Neural progenitor cell (in vitro differentiated cells): ENCODE data around the gene HCST. TPM values are rescaled to one million over a fixed set of nuclear protein-coding genes. Genes with fewer than 3 reads are reported as not detected.

ENCODE experiments used
- DNase-seq: peaks from one replicate; pipeline ENCODE4 v3.0.0-alpha.2; 2016; ENCODE audit warnings: low spot score
- H2AFZ ChIP-seq: fragments of 200-600 bp; sonication (generic); replicated peaks from 2 replicates; pipeline ENCODE4 v1.6.1; 2016; ENCODE audit warnings: antibody characterized with exemption
- H3F3A ChIP-seq: fragments of 200-600 bp; sonication (generic); 2 replicates; pipeline ENCODE4 v1.6.1; 2016; ENCODE audit warnings: antibody characterized with exemption, low read depth
- H3K27ac ChIP-seq: fragments of 200-600 bp; sonication (generic); 2 replicates; pipeline ENCODE4 v1.5.1; 2016; ENCODE audit warnings: mild to moderate bottlenecking
- H3K27me3 ChIP-seq: fragments of 200-600 bp; sonication (generic); 2 replicates; pipeline ENCODE4 v1.6.1; 2016; ENCODE audit warnings: mild to moderate bottlenecking, moderate library complexity
- H3K36me3 ChIP-seq: fragments of 200-600 bp; sonication (generic); 2 replicates; pipeline ENCODE4 v1.5.1; 2016
- H3K4me1 ChIP-seq: fragments of 200-600 bp; sonication (generic); 2 replicates; pipeline ENCODE4 v1.6.1; 2016; ENCODE audit warnings: mixed run types
- H3K4me2 ChIP-seq: fragments of 200-600 bp; sonication (generic); 2 replicates; pipeline ENCODE4 v1.6.1; 2016
- H3K4me3 ChIP-seq: fragments of 200-600 bp; sonication (generic); 2 replicates; pipeline ENCODE4 v1.5.1; 2016
- H3K79me2 ChIP-seq: fragments of 200-600 bp; sonication (generic); 2 replicates; pipeline ENCODE4 v1.6.1; 2016; ENCODE audit warnings: low read depth
- H3K9ac ChIP-seq: fragments of 200-600 bp; sonication (generic); 2 replicates; pipeline ENCODE4 v1.6.1; 2016
- H3K9me3 ChIP-seq: fragments of 200-600 bp; sonication (generic); 2 replicates; pipeline ENCODE4 v1.5.1; 2016; ENCODE audit warnings: low read depth
- H4K20me1 ChIP-seq: fragments of 200-600 bp; sonication (generic); 2 replicates; pipeline ENCODE4 v1.6.1; 2016; ENCODE audit warnings: low read depth
- H3K27ac Mint-ChIP-seq: 3 replicates; pipeline ENCODE4 v1.8.0; 2021; ENCODE audit warnings: mixed read lengths
- H3K27me3 Mint-ChIP-seq: 2 replicates; pipeline ENCODE4 v1.8.0; 2022; ENCODE audit warnings: low read depth, mild to moderate bottlenecking, inconsistent platforms, moderate library complexity, mixed read lengths; ENCODE audit not compliant: insufficient read depth
- H3K36me3 Mint-ChIP-seq: 3 replicates; pipeline ENCODE4 v1.8.0; 2021; ENCODE audit warnings: mixed read lengths
- H3K4me1 Mint-ChIP-seq: 3 replicates; pipeline ENCODE4 v1.8.0; 2021; ENCODE audit warnings: mixed read lengths
- H3K4me3 Mint-ChIP-seq: 3 replicates; pipeline ENCODE4 v1.8.0; 2021; ENCODE audit warnings: mild to moderate bottlenecking, moderate library complexity, mixed read lengths
- H3K9me3 Mint-ChIP-seq: 3 replicates; pipeline ENCODE4 v1.8.0; 2020; ENCODE audit warnings: mixed read lengths
- CTCF ChIP-seq: fragments of 200-600 bp; sonication (generic); IDR thresholded peaks from 2 replicates; pipeline ENCODE4 v1.5.1; 2017; ENCODE audit warnings: antibody characterized with exemption, mild to moderate bottlenecking
- EZH2 ChIP-seq: fragments of 200-600 bp; sonication (generic); IDR thresholded peaks from 2 replicates; pipeline ENCODE4 v1.6.1; 2017; ENCODE audit warnings: antibody characterized with exemption, mild to moderate bottlenecking, moderate library complexity
- EZH2phosphoT487 ChIP-seq: fragments of 200-600 bp; sonication (generic); IDR thresholded peaks from 2 replicates; pipeline ENCODE4 v1.6.1; 2017; ENCODE audit warnings: antibody characterized with exemption
- total RNA-seq: library from RNA; depleted of rRNA; stranded (reverse); fragments of >200 nt; gene quantifications from 2 replicates; pipeline ENCODE4 v1.2.3, GENCODE V29; 2015; ENCODE audit warnings: low replicate concordance

Gene HCST
- total RNA-seq, 1 donor from 2014 or later = not detected

GRCh38 chr19:35887197-35887596, 15.1 kb upstream of the HCST start:
- Histone ChIP-seq H3K9me3 (no peaks in the 10 kb centered on the region), H4K20me1 (no peaks in the 10 kb centered on the region), H3K4me2 (no peak overlapping the region), H3K4me1 (no peaks in the 10 kb centered on the region), H3K27ac (no peak overlapping the region), H3K9ac (no peak overlapping the region), H3K79me2 (no peaks in the 10 kb centered on the region), H2AFZ (no peak overlapping the region), H3K36me3 (no peaks in the 10 kb centered on the region), H3K4me3 (no peak overlapping the region), H3K27me3 (no peaks in the 10 kb centered on the region), H3F3A (no peaks in the 10 kb centered on the region)
- DNase-seq = no peak
- H3K4me1 Mint-ChIP-seq = no peaks in the 10 kb centered on the region
- no peak overlapping the region for H3K27ac Mint-ChIP-seq
- H3K36me3 Mint-ChIP-seq = peaks cover 17% of the 10 kb centered on the region
- peaks cover 2% of the 10 kb centered on the region for H3K27me3 Mint-ChIP-seq
- no peaks in the 10 kb centered on the region for H3K9me3 Mint-ChIP-seq
- TF ChIP-seq CTCF = no peak
- no peak for TF ChIP-seq EZH2phosphoT487
- TF ChIP-seq EZH2 = no peak
- H3K4me3 Mint-ChIP-seq = no peak overlapping the region

GRCh38 chr19:35888398-35888797, 13.9 kb upstream of the HCST start:
- no peak overlapping the region for H3K27ac Mint-ChIP-seq
- H3K4me1 Mint-ChIP-seq = no peaks in the 10 kb centered on the region
- no peaks in the 10 kb centered on the region for H3K9me3 ChIP-seq
- no peak overlapping the region for H3K27ac ChIP-seq
- no peak for DNase-seq
- H3K4me2 ChIP-seq = no peak overlapping the region
- H3K9ac ChIP-seq = no peak overlapping the region
- H4K20me1 ChIP-seq = no peaks in the 10 kb centered on the region
- H3K9me3 Mint-ChIP-seq = no peaks in the 10 kb centered on the region
- no peaks in the 10 kb centered on the region for H3K4me1 ChIP-seq
- no peak for TF ChIP-seq EZH2phosphoT487
- TF ChIP-seq EZH2 = no peak
- no peak for TF ChIP-seq CTCF
- peak overlapping the region; percentile 68 for H3K4me3 Mint-ChIP-seq
- H3K27me3 ChIP-seq = no peaks in the 10 kb centered on the region
- H3F3A ChIP-seq = no peaks in the 10 kb centered on the region
- no peak overlapping the region for H2AFZ ChIP-seq
- H3K4me3 ChIP-seq = no peak overlapping the region
- H3K36me3 Mint-ChIP-seq = peaks cover 19% of the 10 kb centered on the region
- peaks cover 2% of the 10 kb centered on the region for H3K27me3 Mint-ChIP-seq
- no peaks in the 10 kb centered on the region for H3K79me2 ChIP-seq
- no peaks in the 10 kb centered on the region for H3K36me3 ChIP-seq

GRCh38 chr19:35889370-35890112, 12.8 kb upstream of the HCST start:
- H3K27me3 Mint-ChIP-seq = peaks cover 2% of the 10 kb centered on the region
- H2AFZ ChIP-seq = no peak overlapping the region
- H3K36me3 ChIP-seq = no peaks in the 10 kb centered on the region
- H3K9me3 Mint-ChIP-seq = no peaks in the 10 kb centered on the region
- peaks cover 19% of the 10 kb centered on the region for H3K36me3 Mint-ChIP-seq
- H3K27me3 ChIP-seq = no peaks in the 10 kb centered on the region
- no peak overlapping the region for H3K27ac ChIP-seq
- H3K4me2 ChIP-seq = no peak overlapping the region
- TF ChIP-seq EZH2 = no peak
- TF ChIP-seq EZH2phosphoT487 = no peak
- no peak for TF ChIP-seq CTCF
- no peaks in the 10 kb centered on the region for H3K4me1 Mint-ChIP-seq
- H3K79me2 ChIP-seq = no peaks in the 10 kb centered on the region
- no peaks in the 10 kb centered on the region for H3K4me1 ChIP-seq
- H3K9me3 ChIP-seq = no peaks in the 10 kb centered on the region
- no peak overlapping the region for H3K4me3 ChIP-seq
- no peak overlapping the region for H3K27ac Mint-ChIP-seq
- H3K4me3 Mint-ChIP-seq = no peak overlapping the region
- no peak overlapping the region for H3K9ac ChIP-seq
- no peak for DNase-seq
- H3F3A ChIP-seq = no peaks in the 10 kb centered on the region
- no peaks in the 10 kb centered on the region for H4K20me1 ChIP-seq
